ENCODE data around the gene KDM4B. TPM values are rescaled to one million over a fixed set of nuclear protein-coding genes. Genes with fewer than 3 reads are reported as not detected.

KDM4B gene
- total RNA-seq, 1 donor: 22.1 TPM

DNA sequence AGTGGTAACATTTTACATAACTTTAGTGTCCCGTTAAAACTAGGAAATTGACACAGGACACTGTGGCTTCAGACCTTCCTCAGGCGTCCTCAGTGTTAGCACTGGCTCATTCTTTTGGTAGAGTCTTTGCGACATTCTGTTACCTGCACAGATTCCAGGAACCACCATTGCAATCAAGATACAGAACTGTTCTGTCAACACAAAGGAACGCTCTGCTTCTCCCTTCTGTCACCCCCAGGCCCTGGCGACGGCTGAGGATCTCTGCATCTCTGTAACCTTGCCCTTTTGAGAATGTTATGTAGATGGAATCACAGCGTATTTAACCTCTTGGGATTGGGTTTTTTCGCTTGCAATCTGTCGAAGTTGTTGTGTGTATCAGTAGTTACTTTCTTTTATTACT is 22.6 kb downstream of the KDM4B start:
- peaks cover 23% of the 10 kb centered on the region for H3K4me1 ChIP-seq (ENCODE audit: insufficient read depth, low read length)

DNA sequence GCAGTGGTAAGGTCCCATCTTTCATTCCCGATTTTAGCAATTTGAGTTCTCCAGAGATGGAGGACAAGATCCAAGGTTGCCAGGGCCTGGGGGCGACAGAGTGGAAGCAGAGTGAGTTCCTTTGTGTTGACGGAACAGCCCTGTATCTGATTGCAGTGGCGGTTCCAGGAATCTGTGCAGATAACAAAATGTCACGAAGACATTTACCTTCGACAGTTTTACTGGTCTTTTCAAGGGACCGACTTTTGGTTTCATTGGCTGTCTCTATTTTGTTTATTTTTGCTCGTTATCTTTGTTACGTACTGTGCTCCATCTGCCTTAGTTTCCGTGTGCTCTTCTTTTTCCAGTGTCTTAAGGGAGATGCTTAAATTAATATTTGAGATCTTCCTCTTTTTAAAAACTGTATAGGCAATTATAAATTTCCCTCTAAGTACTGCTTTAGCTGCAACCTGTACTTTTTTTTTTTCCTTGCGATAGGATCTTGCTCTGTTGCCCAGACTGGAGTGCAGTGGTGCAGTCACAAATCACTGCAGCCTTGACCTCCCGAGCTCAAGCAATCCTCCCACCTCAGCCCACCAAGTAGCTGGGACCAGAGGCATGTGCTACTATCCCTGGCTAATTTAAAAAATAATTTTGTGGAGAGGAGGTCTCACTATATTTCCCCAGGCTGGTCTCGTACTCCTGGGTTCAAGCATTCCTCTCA is 23.2 kb downstream of the KDM4B start:
- peaks cover 82% of the 10 kb centered on the region for H3K79me2 ChIP-seq (ENCODE audit: insufficient read depth, low read length)
- no peaks in the 10 kb centered on the region for H3K9me3 ChIP-seq (ENCODE audit: low read depth, low read length)
- no peak overlapping the region for H3K27ac ChIP-seq (ENCODE audit: low read depth, low read length)
- H3K4me3 ChIP-seq (ENCODE audit: insufficient read depth, low read length): no peak overlapping the region
- no peaks in the 10 kb centered on the region for H3K27me3 ChIP-seq (ENCODE audit: insufficient read depth, low read length)
- TF ChIP-seq, protein P1, sequence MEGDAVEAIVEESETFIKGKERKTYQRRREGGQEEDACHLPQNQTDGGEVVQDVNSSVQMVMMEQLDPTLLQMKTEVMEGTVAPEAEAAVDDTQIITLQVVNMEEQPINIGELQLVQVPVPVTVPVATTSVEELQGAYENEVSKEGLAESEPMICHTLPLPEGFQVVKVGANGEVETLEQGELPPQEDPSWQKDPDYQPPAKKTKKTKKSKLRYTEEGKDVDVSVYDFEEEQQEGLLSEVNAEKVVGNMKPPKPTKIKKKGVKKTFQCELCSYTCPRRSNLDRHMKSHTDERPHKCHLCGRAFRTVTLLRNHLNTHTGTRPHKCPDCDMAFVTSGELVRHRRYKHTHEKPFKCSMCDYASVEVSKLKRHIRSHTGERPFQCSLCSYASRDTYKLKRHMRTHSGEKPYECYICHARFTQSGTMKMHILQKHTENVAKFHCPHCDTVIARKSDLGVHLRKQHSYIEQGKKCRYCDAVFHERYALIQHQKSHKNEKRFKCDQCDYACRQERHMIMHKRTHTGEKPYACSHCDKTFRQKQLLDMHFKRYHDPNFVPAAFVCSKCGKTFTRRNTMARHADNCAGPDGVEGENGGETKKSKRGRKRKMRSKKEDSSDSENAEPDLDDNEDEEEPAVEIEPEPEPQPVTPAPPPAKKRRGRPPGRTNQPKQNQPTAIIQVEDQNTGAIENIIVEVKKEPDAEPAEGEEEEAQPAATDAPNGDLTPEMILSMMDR (IDR thresholded peaks at IDR 0.05; ENCODE audit: extremely low read depth, low read depth, low read length): no peak
- H3K36me3 ChIP-seq (ENCODE audit: insufficient read depth, low read length): peaks cover 11% of the 10 kb centered on the region
- no peak for DNase-seq (ENCODE audit: insufficient read length, low spot score, missing footprints)
- peaks cover 58% of the 10 kb centered on the region for H4K20me1 ChIP-seq (ENCODE audit: insufficient read depth, low read length)
- peaks cover 20% of the 10 kb centered on the region for H3K4me1 ChIP-seq (ENCODE audit: insufficient read depth, low read length)
- H3K4me2 ChIP-seq (ENCODE audit: insufficient read depth, low read length): no peak overlapping the region
- no peak overlapping the region for H2AFZ ChIP-seq (ENCODE audit: low read length)

More for the DNA sequence above, 22.6 kb downstream of the KDM4B start:
- H3K27ac ChIP-seq (ENCODE audit: low read depth, low read length): no peak overlapping the region
- peaks cover 59% of the 10 kb centered on the region for H4K20me1 ChIP-seq (ENCODE audit: insufficient read depth, low read length)
- H3K9me3 ChIP-seq (ENCODE audit: low read depth, low read length): no peaks in the 10 kb centered on the region
- peaks cover 80% of the 10 kb centered on the region for H3K79me2 ChIP-seq (ENCODE audit: insufficient read depth, low read length)
- TF ChIP-seq, protein P1 (IDR thresholded peaks at IDR 0.05; ENCODE audit: extremely low read depth, low read depth, low read length): no peak
- no peak overlapping the region for H3K4me2 ChIP-seq (ENCODE audit: insufficient read depth, low read length)
- H3K27me3 ChIP-seq (ENCODE audit: insufficient read depth, low read length): no peaks in the 10 kb centered on the region
- H3K36me3 ChIP-seq (ENCODE audit: insufficient read depth, low read length): peaks cover 11% of the 10 kb centered on the region
- no peak for DNase-seq (ENCODE audit: insufficient read length, low spot score, missing footprints)
- H3K4me3 ChIP-seq (ENCODE audit: insufficient read depth, low read length): no peak overlapping the region
- no peak overlapping the region for H2AFZ ChIP-seq (ENCODE audit: low read length)

GRCh38 chr19:4993683-4994082 is 24.8 kb downstream of the KDM4B start:
- no peak overlapping the region for H3K27ac ChIP-seq (ENCODE audit: low read depth, low read length)
- no peak overlapping the region for H2AFZ ChIP-seq (ENCODE audit: low read length)
- DNase-seq (ENCODE audit: insufficient read length, low spot score, missing footprints): no peak
- H3K79me2 ChIP-seq (ENCODE audit: insufficient read depth, low read length): peaks cover 82% of the 10 kb centered on the region
- H3K9me3 ChIP-seq (ENCODE audit: low read depth, low read length): no peaks in the 10 kb centered on the region
- H3K4me2 ChIP-seq (ENCODE audit: insufficient read depth, low read length): no peak overlapping the region
- H3K4me1 ChIP-seq (ENCODE audit: insufficient read depth, low read length): peaks cover 5% of the 10 kb centered on the region
- H3K36me3 ChIP-seq (ENCODE audit: insufficient read depth, low read length): peaks cover 11% of the 10 kb centered on the region
- H4K20me1 ChIP-seq (ENCODE audit: insufficient read depth, low read length): peaks cover 56% of the 10 kb centered on the region
- no peak overlapping the region for H3K4me3 ChIP-seq (ENCODE audit: insufficient read depth, low read length)
- TF ChIP-seq, protein P1 (IDR thresholded peaks at IDR 0.05; ENCODE audit: extremely low read depth, low read depth, low read length): no peak
- no peaks in the 10 kb centered on the region for H3K27me3 ChIP-seq (ENCODE audit: insufficient read depth, low read length)

GRCh38 chr19:4996701-4997100 is 27.8 kb downstream of the KDM4B start:
- peaks cover 5% of the 10 kb centered on the region for H3K4me1 ChIP-seq (ENCODE audit: insufficient read depth, low read length)
- H3K27me3 ChIP-seq (ENCODE audit: insufficient read depth, low read length): no peaks in the 10 kb centered on the region
- H3K27ac ChIP-seq (ENCODE audit: low read depth, low read length): no peak overlapping the region
- no peak overlapping the region for H3K4me2 ChIP-seq (ENCODE audit: insufficient read depth, low read length)
- TF ChIP-seq, protein P1 (IDR thresholded peaks at IDR 0.05; ENCODE audit: extremely low read depth, low read depth, low read length): no peak
- no peak overlapping the region for H2AFZ ChIP-seq (ENCODE audit: low read length)
- peaks cover 52% of the 10 kb centered on the region for H4K20me1 ChIP-seq (ENCODE audit: insufficient read depth, low read length)
- H3K79me2 ChIP-seq (ENCODE audit: insufficient read depth, low read length): peaks cover 83% of the 10 kb centered on the region
- DNase-seq (ENCODE audit: insufficient read length, low spot score, missing footprints): no peak
- H3K9me3 ChIP-seq (ENCODE audit: low read depth, low read length): no peaks in the 10 kb centered on the region
- H3K4me3 ChIP-seq (ENCODE audit: insufficient read depth, low read length): no peak overlapping the region
- peaks cover 11% of the 10 kb centered on the region for H3K36me3 ChIP-seq (ENCODE audit: insufficient read depth, low read length)
